HL-60 (cell line): Measurements from ENCODE around the gene PTPRN2.

Experiments used
- POLR2AphosphoS5 ChIP-seq: IDR thresholded peaks from 2 replicates; pipeline ENCODE4 v1.6.1; 2012; ENCODE audit warnings: low read depth
- TF ChIP-seq, protein P1 (sequence below): IDR thresholded peaks from one replicate; pipeline ENCODE4 v1.5.1; 2011; ENCODE audit warnings: low read length, control low read depth, inconsistent platforms; ENCODE audit not compliant: insufficient read depth

DNA sequence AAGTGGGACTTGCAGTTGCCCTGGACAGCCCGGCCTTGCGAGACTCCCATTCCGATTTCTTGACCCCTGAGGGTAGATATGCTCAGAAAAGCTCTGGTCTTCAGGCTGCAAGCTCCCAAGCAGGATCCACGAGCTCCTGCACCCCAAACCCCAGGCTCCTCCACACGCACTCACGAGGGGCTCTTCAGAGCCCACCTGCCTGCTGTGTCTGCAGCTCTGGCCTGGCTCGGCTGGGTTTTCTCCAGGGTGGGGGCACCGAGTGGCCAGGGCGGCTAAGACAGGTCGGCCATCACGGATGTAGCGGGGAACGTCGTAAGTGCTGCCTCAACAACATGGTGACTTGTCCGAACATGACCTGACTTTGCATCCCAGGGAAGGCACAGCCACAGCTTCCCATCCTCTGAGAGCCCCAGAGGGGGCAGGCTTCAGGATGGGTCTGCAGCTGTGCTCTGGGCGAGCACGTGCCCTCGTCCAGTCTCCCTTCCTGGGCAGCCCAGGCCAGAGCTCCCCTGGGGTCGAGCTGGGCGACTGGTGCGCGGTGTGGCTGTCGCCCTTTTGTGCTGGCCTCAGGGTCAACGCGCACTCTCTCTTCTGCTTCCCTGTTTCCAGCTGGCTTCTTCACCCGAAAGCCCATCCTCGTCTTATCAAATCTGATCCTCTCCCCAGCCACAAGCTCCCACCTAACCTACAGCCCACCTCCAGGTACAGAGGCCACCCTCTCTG, 835.5 kb downstream of the PTPRN2 start:
- TF ChIP-seq, protein P1, sequence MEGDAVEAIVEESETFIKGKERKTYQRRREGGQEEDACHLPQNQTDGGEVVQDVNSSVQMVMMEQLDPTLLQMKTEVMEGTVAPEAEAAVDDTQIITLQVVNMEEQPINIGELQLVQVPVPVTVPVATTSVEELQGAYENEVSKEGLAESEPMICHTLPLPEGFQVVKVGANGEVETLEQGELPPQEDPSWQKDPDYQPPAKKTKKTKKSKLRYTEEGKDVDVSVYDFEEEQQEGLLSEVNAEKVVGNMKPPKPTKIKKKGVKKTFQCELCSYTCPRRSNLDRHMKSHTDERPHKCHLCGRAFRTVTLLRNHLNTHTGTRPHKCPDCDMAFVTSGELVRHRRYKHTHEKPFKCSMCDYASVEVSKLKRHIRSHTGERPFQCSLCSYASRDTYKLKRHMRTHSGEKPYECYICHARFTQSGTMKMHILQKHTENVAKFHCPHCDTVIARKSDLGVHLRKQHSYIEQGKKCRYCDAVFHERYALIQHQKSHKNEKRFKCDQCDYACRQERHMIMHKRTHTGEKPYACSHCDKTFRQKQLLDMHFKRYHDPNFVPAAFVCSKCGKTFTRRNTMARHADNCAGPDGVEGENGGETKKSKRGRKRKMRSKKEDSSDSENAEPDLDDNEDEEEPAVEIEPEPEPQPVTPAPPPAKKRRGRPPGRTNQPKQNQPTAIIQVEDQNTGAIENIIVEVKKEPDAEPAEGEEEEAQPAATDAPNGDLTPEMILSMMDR: no peak
- TF ChIP-seq POLR2AphosphoS5: no peak
